Raji (cell line): ENCODE data around the gene SMARCD3.

Experiments used
- POLR2A ChIP-seq: IDR thresholded peaks from 2 replicates; pipeline ENCODE4 v1.6.1; 2011; ENCODE audit warnings: low read depth, low read length, control low read depth; ENCODE audit not compliant: insufficient read depth

Gene SMARCD3

GRCh38 chr7:151237244-151238189 is 11.0 kb downstream of the SMARCD3 start:
- no peak for TF ChIP-seq POLR2A

GRCh38 chr7:151236406-151236805 is 12.1 kb downstream of the SMARCD3 start:
- TF ChIP-seq POLR2A: no peak

GRCh38 chr7:151235091-151235787 is 13.3 kb downstream of the SMARCD3 start:
- no peak for TF ChIP-seq POLR2A

GRCh38 chr7:151233804-151234203 is 14.7 kb downstream of the SMARCD3 start:
- TF ChIP-seq POLR2A: no peak

- TF ChIP-seq POLR2A: no peak
These were observed 15.4 kb downstream of the SMARCD3 start for GRCh38 chr7:151232917-151233701.

GRCh38 chr7:151232091-151232916 is 16.2 kb downstream of the SMARCD3 start, which contains the start of gene CHPF2:
Gene CHPF2, plus strand, starts transcription at chr7:151232483. Its CDS starts 1,529 bp downstream, at chr7:151234012.
- peak; percentile 98 for TF ChIP-seq POLR2A

- TF ChIP-seq POLR2A: no peak
These were observed 17.4 kb downstream of the SMARCD3 start for GRCh38 chr7:151231080-151231479.

GRCh38 chr7:151229249-151229648 is 19.2 kb downstream of the SMARCD3 start:
- no peak for TF ChIP-seq POLR2A

GRCh38 chr7:151228024-151228866 is 20.2 kb downstream of the SMARCD3 start:
- no peak for TF ChIP-seq POLR2A

- TF ChIP-seq POLR2A: peak; percentile 77
These were observed 21.4 kb downstream of the SMARCD3 start, which contains the start of gene ABCF2 for GRCh38 chr7:151226875-151227782. Gene ABCF2, minus strand, starts transcription at chr7:151227205. Its CDS starts 747 bp downstream, at chr7:151226458.

- TF ChIP-seq POLR2A: no peak
These were observed 22.0 kb downstream of the SMARCD3 start for GRCh38 chr7:151226560-151226874.

GRCh38 chr7:151225948-151226510 is 22.5 kb downstream of the SMARCD3 start:
- no peak for TF ChIP-seq POLR2A

- TF ChIP-seq POLR2A: no peak
These were observed 24.8 kb downstream of the SMARCD3 start for GRCh38 chr7:151223728-151224127.

- TF ChIP-seq POLR2A: no peak
These were observed 30.3 kb downstream of the SMARCD3 start for GRCh38 chr7:151218170-151218569.
